Rectal smooth muscle tissue (tissue), 1 donor: ENCODE results near the gene CBX8.

Experiments
- H3K27ac ChIP-seq: one replicate; pipeline ENCODE4 v1.7.0; 2013; ENCODE audit warnings: low read depth, low read length, inconsistent platforms
- H3K27me3 ChIP-seq: one replicate; pipeline ENCODE4 v1.7.0; 2013; ENCODE audit warnings: low read length; ENCODE audit not compliant: control insufficient read depth, insufficient read depth
- H3K36me3 ChIP-seq: one replicate; pipeline ENCODE4 v1.7.0; 2013; ENCODE audit warnings: low read length; ENCODE audit not compliant: control insufficient read depth, insufficient read depth
- H3K4me1 ChIP-seq: one replicate; pipeline ENCODE4 v1.7.0; 2013; ENCODE audit warnings: low read length; ENCODE audit not compliant: control insufficient read depth, insufficient read depth
- H3K4me3 ChIP-seq: one replicate; pipeline ENCODE4 v1.7.0; 2013; ENCODE audit warnings: low read length
- H3K9ac ChIP-seq: one replicate; pipeline ENCODE4 v1.7.0; 2013; ENCODE audit warnings: low read length

Gene CBX8

GRCh38 chr17:79839356-79840268, 42.7 kb upstream of the CBX8 start, which contains the start of gene CBX4:
Gene CBX4, minus strand, starts transcription at chr17:79839440. Its CDS starts 189 bp downstream, at chr17:79839251.
- H3K4me1 ChIP-seq = peaks cover 14% of the 10 kb centered on the region
- H3K27me3 ChIP-seq = peaks cover 33% of the 10 kb centered on the region
- H3K27ac ChIP-seq = peak within 1 kb of the TSS; percentile 87
- H3K9ac ChIP-seq = peak within 1 kb of the TSS; percentile 42
- peaks cover 4% of the 10 kb centered on the region for H3K36me3 ChIP-seq
- peak within 1 kb of the TSS; percentile 81 for H3K4me3 ChIP-seq

GRCh38 chr17:79838522-79839274, 41.8 kb upstream of the CBX8 start:
- Histone ChIP-seq H3K9ac (peak overlapping the region; percentile 42), H3K27ac (peak overlapping the region; percentile 87), H3K4me3 (peak overlapping the region; percentile 81), H3K27me3 (peaks cover 31% of the 10 kb centered on the region), H3K4me1 (peaks cover 14% of the 10 kb centered on the region), H3K36me3 (peaks cover 4% of the 10 kb centered on the region)

GRCh38 chr17:79837888-79838521, 41.1 kb upstream of the CBX8 start:
- Histone ChIP-seq H3K9ac (peak overlapping the region; percentile 42), H3K27me3 (peaks cover 28% of the 10 kb centered on the region), H3K36me3 (peaks cover 4% of the 10 kb centered on the region), H3K4me1 (peaks cover 14% of the 10 kb centered on the region), H3K4me3 (peak overlapping the region; percentile 81), H3K27ac (peak overlapping the region; percentile 87)

GRCh38 chr17:79836972-79837887, 40.4 kb upstream of the CBX8 start:
- Histone ChIP-seq H3K4me3 (peak overlapping the region; percentile 81), H3K4me1 (peaks cover 14% of the 10 kb centered on the region), H3K27me3 (peaks cover 22% of the 10 kb centered on the region), H3K9ac (peak overlapping the region; percentile 42), H3K27ac (peak overlapping the region; percentile 87), H3K36me3 (peaks cover 4% of the 10 kb centered on the region)

- peaks cover 15% of the 10 kb centered on the region for H3K27me3 ChIP-seq
- peak overlapping the region; percentile 81 for H3K4me3 ChIP-seq
- H3K27ac ChIP-seq = no peak overlapping the region
- peaks cover 14% of the 10 kb centered on the region for H3K4me1 ChIP-seq
- H3K36me3 ChIP-seq = peaks cover 4% of the 10 kb centered on the region
- no peak overlapping the region for H3K9ac ChIP-seq
These were observed 39.7 kb upstream of the CBX8 start for GRCh38 chr17:79836510-79836971.

- Histone ChIP-seq H3K27ac (no peak overlapping the region), H3K9ac (no peak overlapping the region), H3K27me3 (peaks cover 10% of the 10 kb centered on the region), H3K4me3 (peak overlapping the region; percentile 81), H3K36me3 (peaks cover 4% of the 10 kb centered on the region), H3K4me1 (peaks cover 14% of the 10 kb centered on the region)
These were observed 39.2 kb upstream of the CBX8 start for GRCh38 chr17:79835953-79836509.

- H3K27me3 ChIP-seq = peaks cover 6% of the 10 kb centered on the region
- no peak overlapping the region for H3K27ac ChIP-seq
- H3K4me1 ChIP-seq = peaks cover 14% of the 10 kb centered on the region
- H3K36me3 ChIP-seq = peaks cover 4% of the 10 kb centered on the region
- H3K9ac ChIP-seq = no peak overlapping the region
- H3K4me3 ChIP-seq = no peak overlapping the region
These were observed 38.6 kb upstream of the CBX8 start for GRCh38 chr17:79835470-79835899.

- peaks cover 10% of the 10 kb centered on the region for H3K4me1 ChIP-seq
- peaks cover under 1% of the 10 kb centered on the region for H3K27me3 ChIP-seq
- H3K9ac ChIP-seq = no peak overlapping the region
- H3K36me3 ChIP-seq = peaks cover 4% of the 10 kb centered on the region
- no peak overlapping the region for H3K27ac ChIP-seq
- H3K4me3 ChIP-seq = no peak overlapping the region
These were observed 37.9 kb upstream of the CBX8 start for GRCh38 chr17:79834565-79835469.

GRCh38 chr17:79833744-79834564, 37.1 kb upstream of the CBX8 start:
- Histone ChIP-seq H3K4me1 (peaks cover 9% of the 10 kb centered on the region), H3K4me3 (no peak overlapping the region), H3K36me3 (peaks cover 4% of the 10 kb centered on the region), H3K27me3 (no peaks in the 10 kb centered on the region), H3K27ac (no peak overlapping the region), H3K9ac (no peak overlapping the region)

GRCh38 chr17:79833110-79833450, 36.2 kb upstream of the CBX8 start:
- no peak overlapping the region for H3K4me3 ChIP-seq
- H3K27me3 ChIP-seq = no peaks in the 10 kb centered on the region
- no peak overlapping the region for H3K27ac ChIP-seq
- H3K36me3 ChIP-seq = peaks cover 4% of the 10 kb centered on the region
- H3K9ac ChIP-seq = no peak overlapping the region
- H3K4me1 ChIP-seq = peaks cover 9% of the 10 kb centered on the region
